Left lung (tissue), 10 donors: ENCODE measurements around the gene DAGLA. TPM values are rescaled to one million over a fixed set of nuclear protein-coding genes. Genes with fewer than 3 reads are reported as not detected.

Source experiments
- ATAC-seq: fragments of 200-7000 bp; cut with Tn5 transposase; one replicate; pipeline ENCODE4 v1.9.1; 2020; ENCODE audit warnings: moderate library complexity
- DNase-seq, 4 donors: peaks; one replicate each; pipeline ENCODE4 v3.0.0-alpha.2; 2013 to 2020
- H3K27ac ChIP-seq, 2 donors: fragments of 200-600 bp; sonication (generic) in 1 of 2; one replicate each; pipeline versions ENCODE4 v1.5.0 to v1.8.0; 2020 to 2021
- H3K27me3 ChIP-seq, 2 donors: fragments of 200-600 bp; sonication (generic) in 1 of 2; one replicate each; pipeline versions ENCODE4 v1.5.0 to v1.8.0; 2020 to 2021
- H3K36me3 ChIP-seq, 2 donors: fragments of 200-600 bp; sonication (generic) in 1 of 2; one replicate each; pipeline versions ENCODE4 v1.5.0 to v1.8.0; 2020 to 2021
- H3K4me1 ChIP-seq, 2 donors: fragments of 200-600 bp; one replicate each; pipeline ENCODE4 v1.8.0; 2021
- H3K4me3 ChIP-seq, 2 donors: fragments of 200-600 bp; sonication (generic) in 1 of 2; one replicate each; pipeline versions ENCODE4 v1.5.0 to v1.8.0; 2020 to 2021; ENCODE audit warnings: mild to moderate bottlenecking in 1 of 2
- H3K9me3 ChIP-seq, 2 donors: fragments of 200-600 bp; sonication (generic) in 1 of 2; one replicate each; pipeline versions ENCODE4 v1.5.0 to v1.8.0; 2020 to 2021
- CTCF ChIP-seq, 2 donors: fragments of 200-600 bp; sonication (generic) in 1 of 2; IDR thresholded peaks; one replicate each; pipeline versions ENCODE4 v1.5.0 to v1.8.0; 2021; ENCODE audit warnings: antibody characterized with exemption in 2 of 2
- intact Hi-C, 2 donors: fragments of 100-400 bp; cut with DNase I; formaldehyde crosslinking; loops; one replicate each; pipeline versions ENCODE4 v1.11.2 to v1.14.2; 2022
- polyA plus RNA-seq, 6 donors: library from polyadenylated mRNA; unstranded; fragments of 120-200 nt; gene quantifications; one replicate each; pipeline ENCODE4 v1.2.1, GENCODE V29; 2013; ENCODE audit not compliant: insufficient read length in 6 of 6
- total RNA-seq, 2 donors: library from RNA; stranded (reverse); fragmentation: NEBNext Ultra II Directional; extraction: Animal tissue kit (Norgen Biotek cat#: 25700); gene quantifications; one replicate each; pipeline ENCODE4 v1.2.1, GENCODE V29; 2021
- donor health status: DM: no; HTN: yes; CAD: no.
- donor health status: DM: no; HTN: no; CAD: no.

The DAGLA gene
- total and polyA plus RNA-seq, 8 donors, result 2.2 to 4.3 (median 3.8) TPM

- peak overlapping the region in 1 of 2 donors; percentile 28 for H3K27ac ChIP-seq
- DNase-seq (no peak), ATAC-seq (no peak)
- TF ChIP-seq CTCF (IDR thresholded peaks at IDR 0.05), result no peak
- H3K4me1 ChIP-seq, result peaks cover 28 to 73% of the 10 kb centered on the region in 2 donors
- intact Hi-C loops, result no loop called here
- H3K36me3 ChIP-seq, result no peaks in the 10 kb centered on the region
- H3K4me3 ChIP-seq, result no peak overlapping the region
- no peaks in the 10 kb centered on the region for H3K27me3 ChIP-seq
- no peaks in the 10 kb centered on the region for H3K9me3 ChIP-seq
Measured at GRCh38 chr11:61697078-61697502, 16.9 kb downstream of the DAGLA start.

- no peak for TF ChIP-seq CTCF (IDR thresholded peaks at IDR 0.05)
- intact Hi-C loops, result no loop called here
- H3K9me3 ChIP-seq, result no peaks in the 10 kb centered on the region
- H3K36me3 ChIP-seq, result no peaks in the 10 kb centered on the region
- ATAC-seq (no peak), DNase-seq (no peak)
- no peaks in the 10 kb centered on the region for H3K27me3 ChIP-seq
- H3K4me1 ChIP-seq, result peaks cover 28 to 80% of the 10 kb centered on the region in 2 donors
- no peak overlapping the region for H3K27ac ChIP-seq
- no peak overlapping the region for H3K4me3 ChIP-seq
Measured at GRCh38 chr11:61697764-61698163, 17.6 kb downstream of the DAGLA start.

- Histone ChIP-seq H3K27ac (no peak overlapping the region), H3K27me3 (no peaks in the 10 kb centered on the region), H3K4me1 (peaks cover 28 to 85% of the 10 kb centered on the region in 2 donors), H3K4me3 (no peak overlapping the region), H3K9me3 (no peaks in the 10 kb centered on the region), H3K36me3 (no peaks in the 10 kb centered on the region)
- DNase-seq (no peak), ATAC-seq (no peak)
- intact Hi-C loops, result no loop called here
- no peak for TF ChIP-seq CTCF (IDR thresholded peaks at IDR 0.05)
Measured at GRCh38 chr11:61698173-61698948, 18.2 kb downstream of the DAGLA start.

GRCh38 chr11:61699737-61700160 is 19.6 kb downstream of the DAGLA start:
- H3K27me3 ChIP-seq, result peaks cover 0 to 2% of the 10 kb centered on the region in 2 donors
- no peak overlapping the region for H3K4me3 ChIP-seq
- TF ChIP-seq CTCF (IDR thresholded peaks at IDR 0.05), result no peak
- H3K36me3 ChIP-seq, result no peaks in the 10 kb centered on the region
- intact Hi-C loops, result no loop called here
- H3K4me1 ChIP-seq, result peaks cover 27 to 84% of the 10 kb centered on the region in 2 donors
- no peaks in the 10 kb centered on the region for H3K9me3 ChIP-seq
- DNase-seq (no peak), ATAC-seq (peak; percentile 45)
- peak overlapping the region in 1 of 2 donors; percentile 19 for H3K27ac ChIP-seq

GRCh38 chr11:61700212-61700611 is 20.0 kb downstream of the DAGLA start:
- H3K4me3 ChIP-seq, result no peak overlapping the region
- no peaks in the 10 kb centered on the region for H3K9me3 ChIP-seq
- peak in 1 of 4 donors; percentile 78 for DNase-seq
- intact Hi-C loops, result no loop called here
- TF ChIP-seq CTCF (IDR thresholded peaks at IDR 0.05), result no peak
- H3K4me1 ChIP-seq, result peaks cover 22 to 80% of the 10 kb centered on the region in 2 donors
- peaks cover 0 to 5% of the 10 kb centered on the region in 2 donors for H3K27me3 ChIP-seq
- ATAC-seq, result peak; percentile 86
- no peak overlapping the region for H3K27ac ChIP-seq
- no peaks in the 10 kb centered on the region for H3K36me3 ChIP-seq
